Heart right ventricle (tissue), 16 donors: ENCODE data around the gene CFDP1. TPM values are rescaled to one million over a fixed set of nuclear protein-coding genes. Genes with fewer than 3 reads are reported as not detected.
"Not testable (repeated sequence)": the region's sequence is repeated elsewhere in the genome, so short reads cannot be mapped to it uniquely, and the experiment has no call there.

Source experiments
- ATAC-seq, 8 donors: fragments of 200-7000 bp; cut with Tn5 transposase; one replicate each; pipeline ENCODE4 v1.9.1; 2020; ENCODE audit warnings: mild to moderate bottlenecking in 8 of 8, moderate library complexity in 8 of 8, moderate number of reproducible peaks in 1 of 8
- DNase-seq, 2 donors: peaks; one replicate each; pipeline ENCODE4 v3.0.0-alpha.2; 2020
- H3K27ac ChIP-seq, 10 donors: fragments of 200-600 bp; sonication (generic) in 2 of 10; one replicate each; pipeline versions ENCODE4 v1.5.0 to v1.8.0; 2020 to 2022; ENCODE audit warnings: mild to moderate bottlenecking in 3 of 10
- H3K27me3 ChIP-seq, 7 donors: fragments of 200-600 bp; one replicate each; pipeline ENCODE4 v1.8.0; 2021 to 2022; ENCODE audit warnings: mild to moderate bottlenecking in 2 of 7
- H3K36me3 ChIP-seq, 9 donors: fragments of 200-600 bp; sonication (generic) in 1 of 9; one replicate each; pipeline versions ENCODE4 v1.5.0 to v1.8.0; 2020 to 2022; ENCODE audit warnings: mild to moderate bottlenecking in 2 of 9
- H3K4me1 ChIP-seq, 9 donors: fragments of 200-600 bp; sonication (generic) in 1 of 9; one replicate each; pipeline versions ENCODE4 v1.5.0 to v1.8.0; 2020 to 2022; ENCODE audit warnings: mild to moderate bottlenecking in 4 of 9
- H3K4me3 ChIP-seq, 10 donors: fragments of 200-600 bp; sonication (generic) in 2 of 10; one replicate each; pipeline versions ENCODE4 v1.5.0 to v1.8.0; 2020 to 2022; ENCODE audit warnings: mild to moderate bottlenecking in 7 of 10, moderate library complexity in 2 of 10
- H3K9me3 ChIP-seq, 11 donors: fragments of 200-600 bp in 10 of 11; sonication (generic) in 2 of 11; one replicate each; pipeline versions ENCODE4 v1.5.0 to v1.8.0; 2013 to 2022; ENCODE audit warnings: mild to moderate bottlenecking in 2 of 11, control low read depth in 1 of 11, moderate library complexity in 1 of 11
- WGBS, 2 donors: extraction: QIAGEN DNeasy Blood & Tissue Kit; methylation state at CpG; one replicate each; pipeline ENCODE4 v1.1.7; 2013; ENCODE audit warnings: inconsistent platforms in 1 of 2; 5-methylcytosine and 5-hydroxymethylcytosine counted together
- intact Hi-C, 10 donors: fragments of 100-400 bp; cut with DNase I; formaldehyde crosslinking; loops; one replicate each; pipeline versions ENCODE4 v1.11.1 to v1.14.2; 2022
- polyA plus RNA-seq, 2 donors: library from polyadenylated mRNA; stranded (reverse); fragments of 200-250 nt; gene quantifications; one replicate each; pipeline ENCODE4 v1.2.3, GENCODE V29; 2013
- total RNA-seq, 10 donors: library from RNA; stranded (reverse); fragmentation: NEBNext Ultra II Directional in 3 of 10; extraction: Animal tissue kit (Norgen Biotek cat#: 25700) in 3 of 10; gene quantifications; one replicate each; pipeline versions ENCODE4 v1.2.1 to v1.2.4, GENCODE V29; 2021 to 2023
- TF ChIP-seq, protein P1 (sequence below), 9 donors: fragments of 200-600 bp; sonication (generic) in 2 of 9; IDR thresholded peaks; one replicate each; pipeline versions ENCODE4 v1.5.0 to v1.8.0; 2021 to 2022; ENCODE audit warnings: antibody characterized with exemption in 9 of 9, mild to moderate bottlenecking in 5 of 9, moderate library complexity in 1 of 9
- donor health status: Arrhythmogenic right ventricular cardiomyopathy.
- donor health status: ischemic (EF 13 %, LVEDD 7.1; RV severe dilation, severe dysfunction).
- donor health status: healthy with polysubstance abuse.
- donor health status: DM: no; HTN: yes; CAD: no.
- donor health status: DM: no; HTN: no; CAD: no.
- donor health status: ischemic (EF 25% LVEDD 6.9; RV normal size, moderate dysfunction).
- donor health status: ischemic (EF 25% LVEDD 5.7; RV mildly dilated, moderate dysfunction).
- donor health status: healthy.
- donor health status: DM: yes; HTN: yes; CAD: no.
- donor health status: Ischemic cardiomyopathy.
- donor health status: ischemic (EF 35%, LVEDD 5.7; RV mildly dilated, moderate dysfunction).
- donor health status: nonischemic (EF 11% LVEDD 7.7; RV severe dilation, severe dysfunction).
- donor health status: DM: yes; HTN: yes; CAD: no.
- donor health status: PGD.
- donor health status: ischemic (EF 29% LVEDD 5.4; RV normal size, mild dysfunction).
- donor health status: nonischemic (EF 23%, LVEDD 6.1; RV moderate dilation, normal function).

CFDP1 gene
- total and polyA plus RNA-seq, 12 donors, result 19.0 to 63.6 (median 25.0) TPM

DNA sequence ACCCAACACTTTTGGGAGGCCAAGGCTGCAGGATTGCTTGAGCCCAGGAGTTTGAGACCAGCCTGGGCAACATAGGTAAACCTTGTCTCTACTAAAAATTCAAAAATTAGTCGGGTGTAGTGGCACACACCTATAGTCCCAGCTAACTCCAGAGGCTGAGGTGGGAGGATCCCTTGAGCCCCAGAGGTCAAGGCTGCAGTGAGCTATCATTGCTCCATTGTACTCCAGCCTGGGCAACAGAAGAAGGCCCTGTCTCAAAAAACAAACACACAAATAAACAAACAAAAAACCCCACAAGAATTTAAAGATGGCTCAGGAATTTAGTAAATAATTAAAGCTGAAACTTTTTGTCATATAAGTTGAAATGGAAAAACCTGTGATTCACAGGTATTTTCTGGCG is 33.5 kb upstream of the CFDP1 start:
- no peak overlapping the region for H3K4me3 ChIP-seq
- H3K4me1 ChIP-seq, result peaks cover 0 to 27% (median 10%) of the 10 kb centered on the region in 9 donors
- 83 to 96% methylated on average over 2 of the region's 2 CpGs for WGBS, 2 donors
- intact Hi-C loops, result loop anchor here in 1 of 10 donors (10.0 kb wide), 1 partner anchor 272 kb away; no protein-coding TSS in a partner anchor
- DNase-seq, result no peak
- no peaks in the 10 kb centered on the region for H3K9me3 ChIP-seq
- no peak overlapping the region for H3K27ac ChIP-seq
- no peaks in the 10 kb centered on the region for H3K36me3 ChIP-seq
- H3K27me3 ChIP-seq, result no peaks in the 10 kb centered on the region
- no peak for ATAC-seq
- TF ChIP-seq, protein P1, sequence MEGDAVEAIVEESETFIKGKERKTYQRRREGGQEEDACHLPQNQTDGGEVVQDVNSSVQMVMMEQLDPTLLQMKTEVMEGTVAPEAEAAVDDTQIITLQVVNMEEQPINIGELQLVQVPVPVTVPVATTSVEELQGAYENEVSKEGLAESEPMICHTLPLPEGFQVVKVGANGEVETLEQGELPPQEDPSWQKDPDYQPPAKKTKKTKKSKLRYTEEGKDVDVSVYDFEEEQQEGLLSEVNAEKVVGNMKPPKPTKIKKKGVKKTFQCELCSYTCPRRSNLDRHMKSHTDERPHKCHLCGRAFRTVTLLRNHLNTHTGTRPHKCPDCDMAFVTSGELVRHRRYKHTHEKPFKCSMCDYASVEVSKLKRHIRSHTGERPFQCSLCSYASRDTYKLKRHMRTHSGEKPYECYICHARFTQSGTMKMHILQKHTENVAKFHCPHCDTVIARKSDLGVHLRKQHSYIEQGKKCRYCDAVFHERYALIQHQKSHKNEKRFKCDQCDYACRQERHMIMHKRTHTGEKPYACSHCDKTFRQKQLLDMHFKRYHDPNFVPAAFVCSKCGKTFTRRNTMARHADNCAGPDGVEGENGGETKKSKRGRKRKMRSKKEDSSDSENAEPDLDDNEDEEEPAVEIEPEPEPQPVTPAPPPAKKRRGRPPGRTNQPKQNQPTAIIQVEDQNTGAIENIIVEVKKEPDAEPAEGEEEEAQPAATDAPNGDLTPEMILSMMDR (IDR thresholded peaks at IDR 0.05), result no peak

DNA sequence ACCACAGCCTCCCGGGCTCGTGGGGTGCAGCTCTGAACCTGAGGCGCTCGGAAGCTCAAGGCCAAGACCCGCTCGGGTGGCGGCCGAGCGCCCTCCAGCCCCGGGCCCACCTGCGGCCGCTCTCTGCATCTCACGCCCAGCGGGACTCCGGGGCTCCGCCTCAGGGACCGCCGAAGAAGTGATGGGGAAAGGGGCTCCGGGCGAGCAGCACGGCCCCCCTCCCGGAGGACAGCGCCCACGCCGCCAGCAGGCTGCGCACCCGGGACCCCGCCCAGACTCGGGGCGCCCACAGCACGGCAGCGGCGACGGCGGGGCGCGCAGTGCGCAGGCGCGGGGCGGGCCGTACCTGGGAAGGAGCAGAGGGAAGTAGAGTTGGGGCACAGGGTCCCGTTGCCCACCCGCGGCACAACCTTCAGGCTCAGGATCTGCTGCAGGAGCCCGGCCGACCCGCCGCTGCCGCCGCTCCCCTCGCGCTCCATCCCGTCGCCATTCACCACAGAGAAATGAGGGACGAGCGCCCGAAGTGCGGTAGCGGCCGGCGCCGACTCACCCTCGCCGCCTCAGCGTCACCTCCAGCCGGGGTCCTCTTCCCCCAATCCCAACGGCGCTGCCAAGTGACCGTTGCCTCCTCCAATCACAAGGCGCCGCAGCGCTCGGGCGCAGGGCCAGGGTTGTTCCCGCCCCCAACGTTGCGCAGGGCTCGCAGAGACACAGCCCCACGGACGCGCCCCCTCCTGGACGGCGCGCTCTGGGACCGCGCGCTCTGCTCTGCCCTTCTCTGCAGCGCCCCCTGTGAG is 31.0 kb upstream of the CFDP1 start, which contains the start of gene TMEM170A:
TSS of gene TMEM170A (minus strand) at position 568 of the 797 bp plus-strand sequence. CDS start at position 479, 89 bp downstream.
- H3K36me3 ChIP-seq, result peaks cover 0 to 5% (median 0%) of the 10 kb centered on the region in 9 donors
- ATAC-seq (peak; percentile 97 to 99 (median 98)), DNase-seq (peak; percentile 100)
- H3K4me1 ChIP-seq, result peaks cover 0 to 48% (median 19%) of the 10 kb centered on the region in 9 donors
- 0 to 1% methylated on average over 86 to 89 of the region's 89 CpGs for WGBS, 2 donors
- H3K27ac ChIP-seq, result peak within 1 kb of the TSS; percentile 94 to 99 (median 97)
- TF ChIP-seq, protein P1 (IDR thresholded peaks at IDR 0.05), result peak; percentile 100
- peak within 1 kb of the TSS; percentile 51 to 100 (median 99) for H3K4me3 ChIP-seq
- no peaks in the 10 kb centered on the region for H3K27me3 ChIP-seq
- no peaks in the 10 kb centered on the region for H3K9me3 ChIP-seq
- intact Hi-C loops, result loop anchor here in 6 of 10 donors (1.0 to 10.0 kb wide), 5 partner anchors 52 to 270 kb away; partner anchors contain the start of gene ADAT1 (in 1 of the 6)

DNA sequence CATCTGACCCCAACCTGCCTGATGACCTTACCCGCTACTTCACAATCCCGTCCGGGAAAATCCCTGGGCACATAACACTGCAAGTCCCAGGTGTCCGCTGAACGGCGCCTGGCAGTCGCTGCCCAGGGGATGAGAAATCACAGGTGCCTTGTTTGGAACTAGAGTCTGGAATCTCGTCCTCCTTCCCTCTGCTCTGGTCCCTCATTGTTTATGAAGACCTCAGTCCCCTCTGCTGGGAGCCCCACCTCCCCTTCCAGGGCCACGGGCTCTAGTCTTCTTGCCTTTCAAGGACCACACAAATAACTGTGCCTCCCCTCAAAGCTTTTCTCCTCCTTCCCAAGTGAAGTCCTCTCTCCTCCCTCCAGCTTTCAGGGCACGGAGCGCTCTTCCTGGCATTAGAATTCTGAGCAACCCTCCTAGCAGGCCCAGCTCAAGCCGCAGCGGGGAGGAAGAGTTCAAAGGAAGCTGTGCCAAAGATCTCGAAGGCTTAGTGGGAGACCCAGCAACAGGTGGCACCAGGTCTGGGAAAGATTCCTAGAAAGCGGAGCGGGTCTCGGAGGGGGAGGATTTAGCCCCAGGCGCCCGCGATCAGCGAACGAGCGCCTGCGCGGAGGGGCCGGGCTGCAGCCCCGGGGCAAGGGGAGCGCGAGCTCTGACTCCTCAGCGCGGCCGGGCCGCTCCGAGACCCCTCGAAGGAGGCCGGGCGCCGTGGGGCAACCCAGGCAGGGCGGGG is 30.3 kb upstream of the CFDP1 start:
- not testable (repeated sequence) for H3K27me3 ChIP-seq, H3K36me3 ChIP-seq, H3K9me3 ChIP-seq
- Histone ChIP-seq H3K27ac (peak overlapping the region; percentile 94 to 99 (median 97)), H3K4me1 (peaks cover 0 to 48% (median 19%) of the 10 kb centered on the region in 9 donors), H3K4me3 (peak overlapping the region; percentile 51 to 100 (median 99))
- ATAC-seq, result peak in 7 of 8 donors; percentile 0 to 35 (median 11)
- WGBS, 2 donors, result 2% methylated on average over 39 of the region's 39 CpGs
- DNase-seq, result peak; percentile 15 to 40
- intact Hi-C loops, result loop anchor here in 6 of 10 donors (1.0 to 10.0 kb wide), 5 partner anchors 53 to 269 kb away; partner anchors contain the start of gene ADAT1 (in 1 of the 6)

DNA sequence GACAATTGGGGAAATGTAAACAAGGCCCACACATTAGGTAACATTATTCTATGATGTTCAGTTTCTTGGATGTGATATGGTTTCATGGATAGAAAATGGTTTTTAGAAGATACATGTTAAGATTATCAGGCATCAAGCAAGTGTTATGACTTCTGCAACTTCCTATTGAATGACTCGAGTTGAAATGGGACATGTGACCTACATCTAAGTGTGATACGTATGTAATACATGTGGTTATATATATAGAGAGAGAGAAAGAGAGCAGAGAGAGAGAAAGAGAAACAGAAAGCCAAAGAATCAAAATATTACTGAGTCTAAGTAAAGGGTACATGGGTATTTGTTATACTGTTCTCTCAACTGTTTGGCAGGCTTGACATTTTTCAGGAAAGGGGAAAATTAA is 29.5 kb upstream of the CFDP1 start:
- Histone ChIP-seq H3K9me3 (no peaks in the 10 kb centered on the region), H3K27me3 (no peaks in the 10 kb centered on the region), H3K4me3 (peak overlapping the region in 5 of 10 donors; percentile 90 to 100 (median 99)), H3K4me1 (peaks cover 0 to 48% (median 19%) of the 10 kb centered on the region in 9 donors), H3K27ac (peak overlapping the region in 2 of 10 donors; percentile 17 to 97), H3K36me3 (peaks cover 0 to 5% (median 0%) of the 10 kb centered on the region in 9 donors)
- whole genome bisulfite sequencing, 2 donors, result 13 to 23% methylated on average over 2 of the region's 2 CpGs
- ATAC-seq (no peak), DNase-seq (no peak)
- TF ChIP-seq, protein P1 (IDR thresholded peaks at IDR 0.05), result no peak
- intact Hi-C loops, result loop anchor here in 2 of 10 donors (5.0 to 10.0 kb wide), 2 partner anchors 266 to 268 kb away; no protein-coding TSS in a partner anchor
